ENCODE results near the gene RIPOR3. TPM values are rescaled to one million over a fixed set of nuclear protein-coding genes. Genes with fewer than 3 reads are reported as not detected.
"Not testable (repeated sequence)": the region's sequence is repeated elsewhere in the genome, so short reads cannot be mapped to it uniquely, and the experiment has no call there.

The RIPOR3 gene
- total RNA-seq, 2 donors from 2014 or later = 2.1 TPM; not detected in 1

DNA sequence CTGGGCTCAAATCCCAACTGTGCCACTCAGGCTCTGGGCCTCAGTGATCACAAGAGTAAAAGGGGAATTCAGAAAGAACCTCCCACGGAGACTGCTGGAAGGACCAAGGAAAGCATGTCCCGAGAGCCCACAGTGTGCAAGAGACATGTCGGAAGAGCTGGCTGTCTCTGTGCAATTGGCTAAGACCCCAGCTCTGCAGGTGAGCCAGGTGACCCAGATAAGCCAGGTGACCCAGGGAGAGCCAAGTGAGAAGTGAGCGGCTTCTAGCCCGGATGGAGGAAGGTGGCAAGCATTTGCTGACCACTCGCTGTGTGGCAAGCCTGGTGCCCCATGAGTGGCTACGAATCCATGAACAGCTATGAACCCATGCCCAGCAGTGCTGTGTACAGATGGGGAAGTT lies 59.1 kb downstream of the RIPOR3 start:
- H3K9me3 ChIP-seq (ENCODE audit: control insufficient read depth, low read length, poor library complexity, severe bottlenecking) = no peaks in the 10 kb centered on the region
- Mint-ChIP-seq H3K27ac (no peak overlapping the region), H3K27me3 (peaks cover 9% of the 10 kb centered on the region), H3K4me1 (peaks cover 5% of the 10 kb centered on the region), H3K4me3 (no peak overlapping the region), H3K36me3 (ENCODE audit: low read depth) (no peaks in the 10 kb centered on the region)
- DNase-seq = no peak
- no peak for ATAC-seq

DNA sequence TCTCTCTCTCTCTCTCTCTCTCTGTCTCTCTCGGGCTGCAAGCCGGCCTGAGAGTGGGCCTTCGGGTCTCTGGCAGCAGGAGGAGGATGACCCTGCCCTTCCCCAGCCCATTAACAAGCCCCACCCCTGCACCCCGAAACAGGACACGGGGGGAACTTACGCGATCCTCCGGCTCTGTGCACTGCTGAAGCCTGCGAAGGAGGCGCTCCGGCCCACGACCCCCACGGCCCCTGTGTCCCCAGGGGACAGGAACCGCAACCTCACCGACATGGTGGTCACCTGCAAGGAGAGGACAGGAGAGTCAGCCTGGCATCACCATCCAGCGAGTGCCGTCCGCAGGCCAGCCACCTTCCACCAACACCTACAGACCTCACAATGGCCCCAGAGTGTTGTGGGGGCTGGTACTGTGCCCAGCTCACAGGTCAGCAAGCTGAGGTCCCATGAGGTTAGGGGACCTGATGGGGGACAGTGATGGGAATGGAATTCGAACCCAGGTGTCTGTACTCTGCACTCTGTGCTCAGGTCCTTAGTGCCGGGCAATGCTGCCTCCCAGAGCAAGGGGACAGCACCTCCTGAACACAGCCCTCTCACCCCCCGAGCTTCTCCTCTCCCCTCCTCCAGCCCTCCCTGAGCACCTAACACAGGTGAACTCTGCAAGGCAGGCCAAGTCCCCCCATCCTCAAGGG lies 60.6 kb downstream of the RIPOR3 start:
- Mint-ChIP-seq H3K4me1 (peaks cover 2% of the 10 kb centered on the region), H3K27ac (no peak overlapping the region), H3K4me3 (no peak overlapping the region), H3K36me3 (ENCODE audit: low read depth) (no peaks in the 10 kb centered on the region), H3K27me3 (peaks cover 5% of the 10 kb centered on the region)
- H3K9me3 ChIP-seq (ENCODE audit: control insufficient read depth, low read length, poor library complexity, severe bottlenecking) = no peaks in the 10 kb centered on the region
- ATAC-seq = no peak
- no peak for DNase-seq

DNA sequence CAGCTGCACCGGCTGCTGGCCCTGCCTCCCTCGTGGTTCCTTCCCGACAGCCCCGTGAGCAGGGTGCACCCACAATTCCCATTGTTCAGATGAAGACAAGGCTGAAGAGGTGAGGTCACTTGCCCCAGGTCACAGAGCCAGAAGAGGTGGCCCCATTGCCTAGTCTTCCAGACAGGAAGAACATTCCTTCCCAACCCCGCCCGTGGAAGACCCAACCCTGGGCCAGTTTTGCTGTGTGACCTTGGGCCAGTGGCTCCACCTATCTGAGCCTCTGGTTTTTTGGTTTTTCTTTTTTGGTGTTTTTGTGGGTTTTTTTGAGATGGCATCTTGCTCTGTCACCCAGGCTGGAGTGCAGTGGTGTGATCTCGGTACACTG lies 61.7 kb downstream of the RIPOR3 start:
- Mint-ChIP-seq H3K27me3 (no peaks in the 10 kb centered on the region), H3K36me3 (ENCODE audit: low read depth) (no peaks in the 10 kb centered on the region), H3K4me1 (no peaks in the 10 kb centered on the region), H3K27ac (no peak overlapping the region), H3K4me3 (no peak overlapping the region)
- no peak for ATAC-seq
- H3K9me3 ChIP-seq (ENCODE audit: control insufficient read depth, low read length, poor library complexity, severe bottlenecking) = no peaks in the 10 kb centered on the region
- DNase-seq = no peak

DNA sequence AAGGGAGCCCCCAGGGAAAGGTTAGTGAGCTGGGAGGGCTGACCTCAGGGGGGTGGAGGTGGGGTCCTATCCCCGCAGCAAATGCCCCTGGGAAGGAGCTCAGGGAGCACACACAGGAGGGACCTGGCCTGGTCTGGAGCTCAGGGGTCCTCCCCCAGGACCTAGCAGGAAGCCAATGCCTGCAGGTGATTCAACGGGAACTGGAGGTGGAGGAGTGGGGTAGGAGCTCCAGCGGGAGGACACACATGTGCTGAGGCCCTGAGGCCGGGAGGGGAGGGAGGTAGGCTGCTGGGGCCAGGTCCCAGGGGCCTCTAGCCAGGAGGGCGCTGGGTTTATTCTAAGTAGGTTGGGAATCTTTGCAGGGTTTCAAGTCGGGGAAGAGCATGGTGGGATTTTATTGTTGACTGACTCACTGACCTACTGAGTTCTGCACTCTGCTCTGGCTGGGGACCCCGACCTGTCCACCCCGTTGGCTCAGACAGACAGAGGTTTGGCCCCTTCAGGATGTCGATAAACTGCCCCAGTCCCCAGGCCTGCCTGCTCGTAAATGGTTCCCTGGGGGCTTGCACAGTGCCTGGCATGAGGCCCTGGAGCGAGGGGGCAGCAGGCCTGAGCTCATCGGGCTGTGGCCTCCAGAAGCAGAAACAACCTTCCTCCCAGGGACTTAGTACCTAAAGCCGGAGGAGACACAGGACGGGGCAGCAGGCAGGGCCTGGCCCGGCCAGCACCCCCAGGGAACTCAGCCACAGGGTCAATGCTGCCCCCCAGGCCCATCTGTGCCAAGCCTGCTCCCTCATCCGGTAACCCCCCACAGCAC lies 62.3 kb downstream of the RIPOR3 start:
- Mint-ChIP-seq H3K27me3 (no peaks in the 10 kb centered on the region), H3K27ac (no peak overlapping the region), H3K36me3 (ENCODE audit: low read depth) (no peaks in the 10 kb centered on the region), H3K4me3 (no peak overlapping the region), H3K4me1 (no peaks in the 10 kb centered on the region)
- H3K9me3 ChIP-seq (ENCODE audit: control insufficient read depth, low read length, poor library complexity, severe bottlenecking) = no peaks in the 10 kb centered on the region
- DNase-seq = no peak
- no peak for ATAC-seq

DNA sequence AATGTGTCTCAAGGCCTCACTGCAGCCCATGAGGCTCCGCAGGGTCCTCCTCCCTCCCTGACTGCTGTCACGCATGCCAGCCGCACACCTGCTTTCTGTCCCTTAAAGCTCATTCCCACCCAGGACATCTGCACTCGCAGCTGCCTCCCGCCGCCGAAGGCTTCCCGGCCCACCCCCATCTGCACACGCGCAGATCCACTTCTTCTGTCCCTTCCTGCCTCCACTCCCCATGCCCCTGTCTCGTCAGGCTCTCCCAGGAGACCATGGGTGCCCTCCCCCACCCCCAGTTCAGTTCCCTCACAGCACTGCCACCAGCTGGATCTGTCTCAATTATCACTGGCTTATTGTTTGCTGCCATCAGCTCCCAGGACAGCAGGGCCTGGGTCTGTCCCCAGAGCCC lies 63.0 kb downstream of the RIPOR3 start:
- no peak overlapping the region for H3K4me3 Mint-ChIP-seq
- no peaks in the 10 kb centered on the region for H3K4me1 Mint-ChIP-seq
- no peak for DNase-seq
- no peak for ATAC-seq
- no peaks in the 10 kb centered on the region for H3K27me3 Mint-ChIP-seq
- no peaks in the 10 kb centered on the region for H3K9me3 ChIP-seq (ENCODE audit: control insufficient read depth, low read length, poor library complexity, severe bottlenecking)
- no peak overlapping the region for H3K27ac Mint-ChIP-seq
- H3K36me3 Mint-ChIP-seq (ENCODE audit: low read depth) = no peaks in the 10 kb centered on the region

DNA sequence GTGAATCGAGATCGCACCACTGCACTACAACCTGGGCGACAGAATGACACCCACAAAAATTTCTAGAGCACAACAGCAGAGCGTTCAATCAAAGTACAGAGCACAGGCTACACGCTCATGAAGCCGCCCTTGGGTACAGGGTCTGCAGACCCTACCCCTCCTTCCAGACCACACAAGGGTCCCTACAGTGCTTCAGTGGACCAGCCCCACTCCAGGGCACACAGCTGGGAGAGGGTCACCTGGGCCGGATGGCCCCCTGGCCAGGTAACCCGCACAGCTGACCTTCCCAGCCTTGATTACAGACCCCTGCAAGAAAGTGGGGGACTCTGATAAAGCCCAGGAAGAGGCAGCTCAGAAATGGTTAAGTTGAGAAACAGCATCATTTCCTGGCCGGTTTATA lies 63.6 kb downstream of the RIPOR3 start:
- H3K9me3 ChIP-seq (ENCODE audit: control insufficient read depth, low read length, poor library complexity, severe bottlenecking) = no peaks in the 10 kb centered on the region
- H3K36me3 Mint-ChIP-seq (ENCODE audit: low read depth) = no peaks in the 10 kb centered on the region
- no peak overlapping the region for H3K4me3 Mint-ChIP-seq
- no peak overlapping the region for H3K27ac Mint-ChIP-seq
- ATAC-seq = no peak
- DNase-seq = no peak
- H3K4me1 Mint-ChIP-seq = no peaks in the 10 kb centered on the region
- H3K27me3 Mint-ChIP-seq = no peaks in the 10 kb centered on the region

DNA sequence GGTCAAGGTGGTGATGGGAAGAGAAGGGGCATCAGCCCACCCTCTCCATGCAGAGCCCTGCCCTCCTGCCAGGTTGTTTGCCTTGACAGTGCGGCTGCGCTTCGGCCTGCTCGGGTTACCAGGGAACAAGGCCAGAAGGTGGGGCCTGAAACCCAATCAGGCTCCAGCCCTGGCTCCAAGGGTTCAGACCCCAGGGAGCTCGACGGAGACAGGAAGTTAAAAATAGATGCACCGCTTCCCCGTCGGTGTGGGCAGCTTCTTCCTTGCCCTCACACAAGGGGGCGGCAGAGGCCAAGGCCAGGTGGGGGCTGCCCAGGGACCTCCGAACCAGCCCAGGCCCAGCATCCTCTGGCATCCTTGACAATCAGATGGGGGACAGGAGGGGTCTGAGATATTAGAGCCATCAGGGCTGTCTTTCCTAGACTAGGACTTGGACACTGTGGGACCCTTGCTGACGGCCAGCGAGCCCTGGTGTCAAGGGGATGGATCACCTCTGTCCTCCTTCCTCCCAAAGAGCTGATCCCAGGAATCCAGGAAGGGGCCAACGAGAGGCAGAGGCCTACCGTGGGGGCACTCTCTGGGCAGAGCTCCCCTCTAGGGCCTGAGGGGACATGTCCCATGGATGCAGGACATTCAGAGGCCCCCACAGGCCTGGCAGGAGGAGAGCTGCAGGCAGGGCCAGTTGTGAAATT lies 65.2 kb downstream of the RIPOR3 start:
- no peaks in the 10 kb centered on the region for H3K4me1 Mint-ChIP-seq
- H3K27me3 Mint-ChIP-seq = no peaks in the 10 kb centered on the region
- no peak overlapping the region for H3K4me3 Mint-ChIP-seq
- H3K36me3 Mint-ChIP-seq (ENCODE audit: low read depth) = no peaks in the 10 kb centered on the region
- H3K9me3 ChIP-seq (ENCODE audit: control insufficient read depth, low read length, poor library complexity, severe bottlenecking) = no peaks in the 10 kb centered on the region
- ATAC-seq (no peak), DNase-seq (no peak)
- no peak overlapping the region for H3K27ac Mint-ChIP-seq

DNA sequence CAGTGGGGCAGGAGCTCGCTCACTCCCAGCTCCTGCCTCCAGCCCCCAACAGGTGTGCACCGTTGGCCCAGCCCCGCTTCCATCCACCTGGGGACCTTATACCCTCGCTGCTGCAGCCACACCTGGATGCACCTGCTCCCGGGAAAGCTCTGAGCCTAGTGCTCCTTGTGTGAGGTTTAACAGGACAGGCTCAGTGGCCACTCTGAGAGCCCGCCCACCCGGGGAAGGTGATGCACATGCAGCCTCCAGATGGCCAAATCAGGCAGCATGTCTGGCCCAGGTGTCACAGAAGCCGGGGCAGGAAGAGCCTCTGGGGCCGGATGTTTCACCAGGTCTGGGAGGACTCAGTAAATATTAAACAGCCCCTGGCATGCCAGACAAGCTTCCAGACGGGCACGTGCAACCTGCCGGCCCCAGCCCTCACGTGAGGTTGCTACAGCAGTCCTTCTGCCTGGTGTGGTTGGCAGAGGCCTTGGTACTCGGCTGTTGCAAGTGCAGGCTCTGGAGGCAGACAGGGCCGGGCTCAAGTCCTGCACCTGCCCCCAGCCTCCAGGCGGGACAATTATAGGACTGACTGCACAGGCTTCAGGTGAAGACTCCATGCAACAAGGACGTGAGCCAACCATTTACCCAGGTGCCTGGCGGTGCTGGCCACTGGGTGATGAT lies 66.9 kb downstream of the RIPOR3 start:
- Mint-ChIP-seq H3K4me1 (no peaks in the 10 kb centered on the region), H3K27ac (no peak overlapping the region), H3K27me3 (no peaks in the 10 kb centered on the region), H3K4me3 (no peak overlapping the region), H3K36me3 (ENCODE audit: low read depth) (no peaks in the 10 kb centered on the region)
- ATAC-seq = no peak
- DNase-seq = no peak
- H3K9me3 ChIP-seq (ENCODE audit: control insufficient read depth, low read length, poor library complexity, severe bottlenecking) = no peaks in the 10 kb centered on the region

DNA sequence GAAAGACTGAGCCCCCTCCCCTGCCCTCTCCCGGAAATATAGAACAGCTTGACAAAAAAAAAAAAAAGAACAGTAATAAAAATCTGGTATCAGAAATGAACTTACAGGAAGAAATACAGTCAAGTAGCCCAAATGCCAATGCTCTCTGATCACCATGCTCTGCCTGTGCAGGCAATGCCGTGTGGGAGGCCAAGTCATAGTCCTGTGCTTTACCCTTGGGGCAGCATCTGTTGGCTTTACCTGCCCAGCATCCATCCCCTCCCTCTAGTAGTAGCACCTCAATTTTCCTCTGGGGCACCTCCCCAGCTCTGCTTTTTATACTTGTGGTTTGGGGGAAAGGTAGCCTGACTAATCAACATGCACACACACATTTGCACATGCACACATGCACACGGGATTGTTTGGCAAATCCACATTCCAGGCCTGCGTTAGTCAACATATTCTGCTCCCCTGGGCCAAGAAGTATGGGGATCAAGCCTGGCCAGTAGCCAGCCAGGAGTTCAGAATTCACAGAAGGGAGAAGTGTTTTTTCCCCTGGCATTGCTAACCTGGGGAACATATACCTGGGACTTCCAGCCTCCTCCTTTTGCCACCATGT lies 70.2 kb downstream of the RIPOR3 start:
- DNase-seq (no peak), ATAC-seq (no peak)
- Mint-ChIP-seq H3K27ac (no peak overlapping the region), H3K4me3 (no peak overlapping the region), H3K36me3 (ENCODE audit: low read depth) (no peaks in the 10 kb centered on the region), H3K27me3 (no peaks in the 10 kb centered on the region), H3K4me1 (no peaks in the 10 kb centered on the region)
- no peaks in the 10 kb centered on the region for H3K9me3 ChIP-seq (ENCODE audit: control insufficient read depth, low read length, poor library complexity, severe bottlenecking)

DNA sequence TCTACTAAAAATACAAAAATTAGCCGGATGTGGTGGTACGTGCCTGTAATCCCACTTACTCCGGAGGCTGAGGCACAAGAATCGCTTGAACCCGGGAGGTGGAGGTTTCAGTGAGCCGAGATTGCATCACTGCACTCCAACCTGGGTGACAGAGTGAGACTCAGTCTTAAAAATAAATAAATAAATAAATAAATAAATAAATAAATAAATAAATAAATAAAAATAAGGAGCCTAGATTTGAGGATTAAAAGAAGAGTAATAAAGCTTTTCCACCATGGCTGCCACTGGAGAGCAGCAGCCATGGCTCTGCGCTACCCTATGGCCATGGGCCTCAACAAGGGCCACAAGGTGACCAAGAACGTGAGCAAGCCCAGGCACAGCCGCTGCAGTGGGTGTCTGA lies 70.9 kb downstream of the RIPOR3 start:
- ATAC-seq; H3K4me3 Mint-ChIP-seq; H3K36me3 Mint-ChIP-seq (ENCODE audit: low read depth); H3K27me3 Mint-ChIP-seq; H3K4me1 Mint-ChIP-seq; H3K9me3 ChIP-seq (ENCODE audit: control insufficient read depth, low read length, poor library complexity, severe bottlenecking); H3K27ac Mint-ChIP-seq; DNase-seq: not testable (repeated sequence)

DNA sequence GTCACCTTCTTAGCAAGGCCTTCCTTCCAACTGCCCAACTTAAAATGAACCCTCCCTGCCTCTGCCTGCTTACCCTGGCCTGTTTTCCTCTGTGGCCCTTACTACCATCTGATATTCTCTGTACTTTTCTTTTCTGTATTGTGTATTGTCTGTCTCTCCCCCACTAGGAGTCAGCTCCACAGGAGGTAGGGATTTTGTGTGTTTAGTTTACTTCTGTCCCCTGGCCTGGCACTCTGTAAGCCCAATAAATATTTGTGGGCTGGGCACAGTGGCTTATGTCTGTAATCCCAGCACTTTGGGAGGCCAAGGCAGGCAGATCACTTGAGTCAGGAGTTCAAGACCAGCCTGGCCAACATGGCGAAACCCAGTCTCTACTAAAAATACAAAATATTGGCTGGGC lies 72.8 kb downstream of the RIPOR3 start:
- H3K27ac Mint-ChIP-seq = no peak overlapping the region
- ATAC-seq (no peak), DNase-seq (no peak)
- H3K36me3 Mint-ChIP-seq (ENCODE audit: low read depth) = no peaks in the 10 kb centered on the region
- no peaks in the 10 kb centered on the region for H3K9me3 ChIP-seq (ENCODE audit: control insufficient read depth, low read length, poor library complexity, severe bottlenecking)
- no peak overlapping the region for H3K4me3 Mint-ChIP-seq
- no peaks in the 10 kb centered on the region for H3K27me3 Mint-ChIP-seq
- no peaks in the 10 kb centered on the region for H3K4me1 Mint-ChIP-seq

DNA sequence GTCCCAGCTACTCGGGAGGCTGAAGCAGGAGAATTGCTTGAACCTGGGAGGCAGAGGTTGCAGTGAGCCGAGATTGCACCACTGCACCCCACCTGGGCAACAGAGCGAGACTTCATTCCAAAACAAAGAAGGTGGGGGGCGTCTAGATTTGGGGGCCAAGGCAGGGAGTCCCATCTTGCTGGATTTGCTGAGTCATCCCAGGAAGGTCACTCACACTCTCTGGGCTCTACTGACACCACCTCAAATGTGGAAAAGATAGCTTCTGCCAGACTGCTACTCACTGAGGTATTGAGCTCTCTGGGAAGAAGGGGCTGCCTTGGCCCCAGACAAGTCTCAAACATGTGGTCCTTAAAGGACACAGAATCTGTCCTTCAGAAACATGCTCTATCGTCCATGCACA lies 74.3 kb downstream of the RIPOR3 start:
- DNase-seq (no peak), ATAC-seq (no peak)
- Mint-ChIP-seq H3K4me3 (no peak overlapping the region), H3K27me3 (no peaks in the 10 kb centered on the region), H3K4me1 (no peaks in the 10 kb centered on the region), H3K27ac (no peak overlapping the region), H3K36me3 (ENCODE audit: low read depth) (no peaks in the 10 kb centered on the region)
- no peaks in the 10 kb centered on the region for H3K9me3 ChIP-seq (ENCODE audit: control insufficient read depth, low read length, poor library complexity, severe bottlenecking)

DNA sequence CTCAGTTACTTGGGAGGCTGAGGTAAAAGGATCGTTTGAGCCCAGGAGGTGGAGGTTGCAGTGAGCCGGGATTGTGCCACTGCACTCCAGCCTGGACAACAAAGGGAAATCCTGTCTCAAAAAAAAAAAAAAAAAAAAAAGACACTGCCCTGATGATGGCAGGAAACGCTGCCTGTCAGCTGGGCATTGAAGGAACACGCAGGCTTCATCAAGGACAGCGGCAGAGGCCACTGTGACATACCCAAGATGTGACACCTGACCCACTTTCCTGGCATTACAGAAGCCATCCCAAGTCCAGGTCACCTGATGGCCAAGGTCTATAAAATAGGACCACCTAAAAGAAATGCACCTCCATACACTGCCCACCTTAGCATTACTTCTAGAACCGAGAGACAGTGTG lies 75.9 kb downstream of the RIPOR3 start:
- Mint-ChIP-seq H3K4me1 (no peaks in the 10 kb centered on the region), H3K36me3 (ENCODE audit: low read depth) (no peaks in the 10 kb centered on the region), H3K27ac (no peak overlapping the region), H3K4me3 (no peak overlapping the region), H3K27me3 (no peaks in the 10 kb centered on the region)
- DNase-seq (no peak), ATAC-seq (no peak)
- no peaks in the 10 kb centered on the region for H3K9me3 ChIP-seq (ENCODE audit: control insufficient read depth, low read length, poor library complexity, severe bottlenecking)

All from T-helper 17 cell (primary cell).